ENCODE data around the gene PPP1R12B.

DNA sequence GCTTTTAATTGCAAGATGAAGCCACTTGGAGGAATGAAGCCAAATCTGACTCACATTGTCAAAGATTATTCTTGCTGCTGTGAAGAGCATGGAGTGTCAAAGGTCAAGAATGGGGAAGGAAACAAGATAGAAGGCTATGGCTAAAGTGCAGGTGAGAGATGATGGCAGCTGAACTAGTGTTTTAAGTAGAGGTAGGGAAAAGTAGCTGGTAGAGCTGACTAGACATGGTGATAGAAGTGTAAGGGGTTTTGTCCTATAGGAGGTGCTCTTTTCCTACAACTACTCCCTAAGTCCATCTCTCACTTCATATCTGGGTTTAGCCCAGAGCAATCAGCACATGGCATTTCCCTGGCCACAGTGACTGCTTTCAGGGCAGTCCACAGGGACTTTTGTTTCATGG, 18.6 kb upstream of the PPP1R12B start:
- TF ChIP-seq SETDB1 (IDR thresholded peaks at IDR 0.05; ENCODE audit: insufficient read length, low read length), result no peak
- TF ChIP-seq ZNF585B (tag by site-specific recombination; IDR thresholded peaks at IDR 0.05), result no peak
